Measurements from ENCODE around the gene METTL6.
"Not testable (repeated sequence)": the region's sequence is repeated elsewhere in the genome, so short reads cannot be mapped to it uniquely, and the experiment has no call there.

Gene METTL6

GRCh38 chr3:15465876-15466585, 38.7 kb upstream of the METTL6 start:
- Histone ChIP-seq H3K36me3 (ENCODE audit: insufficient read depth, insufficient read length, low read length) (no peaks in the 10 kb centered on the region), H3K4me1 (ENCODE audit: insufficient read depth, insufficient read length) (no peaks in the 10 kb centered on the region), H3K9ac (ENCODE audit: insufficient read length, low read depth) (no peak overlapping the region), H3K27me3 (ENCODE audit: insufficient read depth, insufficient read length) (no peaks in the 10 kb centered on the region), H3K9me3 (ENCODE audit: insufficient read depth, low read length) (no peaks in the 10 kb centered on the region), H3K4me3 (ENCODE audit: insufficient read length, low read depth) (no peak overlapping the region)
- no peak for TF ChIP-seq ZNF274 (IDR thresholded peaks at IDR 0.05; ENCODE audit: low read depth, low read length)
- TF ChIP-seq YY1 (IDR thresholded peaks at IDR 0.05; ENCODE audit: insufficient read depth, insufficient read length), result no peak
- no peak for TF ChIP-seq SUZ12 (IDR thresholded peaks at IDR 0.05; ENCODE audit: extremely low read depth, insufficient read depth, insufficient read length)
- no peak for DNase-seq (ENCODE audit: low read depth, low spot score)

- Histone ChIP-seq H3K36me3 (ENCODE audit: insufficient read depth, insufficient read length, low read length) (no peaks in the 10 kb centered on the region), H3K9ac (ENCODE audit: insufficient read length, low read depth) (no peak overlapping the region), H3K4me3 (ENCODE audit: insufficient read length, low read depth) (no peak overlapping the region), H3K27me3 (ENCODE audit: insufficient read depth, insufficient read length) (no peaks in the 10 kb centered on the region), H3K4me1 (ENCODE audit: insufficient read depth, insufficient read length) (peaks cover 4% of the 10 kb centered on the region), H3K9me3 (ENCODE audit: insufficient read depth, low read length) (no peaks in the 10 kb centered on the region)
- TF ChIP-seq SUZ12 (IDR thresholded peaks at IDR 0.05; ENCODE audit: extremely low read depth, insufficient read depth, insufficient read length), result no peak
- TF ChIP-seq ZNF274 (IDR thresholded peaks at IDR 0.05; ENCODE audit: low read depth, low read length), result no peak
- no peak for TF ChIP-seq YY1 (IDR thresholded peaks at IDR 0.05; ENCODE audit: insufficient read depth, insufficient read length)
- no peak for DNase-seq (ENCODE audit: low read depth, low spot score)
Observed at GRCh38 chr3:15462451-15462850, 35.1 kb upstream of the METTL6 start.

GRCh38 chr3:15460891-15461531, 33.7 kb upstream of the METTL6 start:
- Histone ChIP-seq H3K4me3 (ENCODE audit: insufficient read length, low read depth) (no peak overlapping the region), H3K36me3 (ENCODE audit: insufficient read depth, insufficient read length, low read length) (no peaks in the 10 kb centered on the region), H3K4me1 (ENCODE audit: insufficient read depth, insufficient read length) (peaks cover 4% of the 10 kb centered on the region), H3K27me3 (ENCODE audit: insufficient read depth, insufficient read length) (no peaks in the 10 kb centered on the region), H3K9me3 (ENCODE audit: insufficient read depth, low read length) (no peaks in the 10 kb centered on the region), H3K9ac (ENCODE audit: insufficient read length, low read depth) (no peak overlapping the region)
- TF ChIP-seq YY1 (IDR thresholded peaks at IDR 0.05; ENCODE audit: insufficient read depth, insufficient read length) (no peak), ZNF274 (IDR thresholded peaks at IDR 0.05; ENCODE audit: low read depth, low read length) (no peak), SUZ12 (IDR thresholded peaks at IDR 0.05; ENCODE audit: extremely low read depth, insufficient read depth, insufficient read length) (no peak)
- DNase-seq (ENCODE audit: low read depth, low spot score), result no peak

- H3K9me3 ChIP-seq (ENCODE audit: insufficient read depth, low read length), result no peaks in the 10 kb centered on the region
- H3K4me1 ChIP-seq (ENCODE audit: insufficient read depth, insufficient read length), result peaks cover 4% of the 10 kb centered on the region
- no peaks in the 10 kb centered on the region for H3K36me3 ChIP-seq (ENCODE audit: insufficient read depth, insufficient read length, low read length)
- H3K9ac ChIP-seq (ENCODE audit: insufficient read length, low read depth), result no peak overlapping the region
- DNase-seq (ENCODE audit: low read depth, low spot score), result no peak
- no peak for TF ChIP-seq ZNF274 (IDR thresholded peaks at IDR 0.05; ENCODE audit: low read depth, low read length)
- no peak for TF ChIP-seq YY1 (IDR thresholded peaks at IDR 0.05; ENCODE audit: insufficient read depth, insufficient read length)
- TF ChIP-seq SUZ12 (IDR thresholded peaks at IDR 0.05; ENCODE audit: extremely low read depth, insufficient read depth, insufficient read length), result no peak
- H3K27me3 ChIP-seq (ENCODE audit: insufficient read depth, insufficient read length), result no peaks in the 10 kb centered on the region
- no peak overlapping the region for H3K4me3 ChIP-seq (ENCODE audit: insufficient read length, low read depth)
Observed at GRCh38 chr3:15458212-15458780, 31.0 kb upstream of the METTL6 start.

- not testable (repeated sequence) for H3K4me1 ChIP-seq (ENCODE audit: insufficient read depth, insufficient read length); H3K4me3 ChIP-seq (ENCODE audit: insufficient read length, low read depth); H3K36me3 ChIP-seq (ENCODE audit: insufficient read depth, insufficient read length, low read length); H3K9ac ChIP-seq (ENCODE audit: insufficient read length, low read depth); DNase-seq (ENCODE audit: low read depth, low spot score); H3K9me3 ChIP-seq (ENCODE audit: insufficient read depth, low read length); H3K27me3 ChIP-seq (ENCODE audit: insufficient read depth, insufficient read length)
Observed at GRCh38 chr3:15456915-15457314, 29.6 kb upstream of the METTL6 start.

- Histone ChIP-seq H3K4me3 (ENCODE audit: insufficient read length, low read depth) (no peak overlapping the region), H3K4me1 (ENCODE audit: insufficient read depth, insufficient read length) (peaks cover 4% of the 10 kb centered on the region), H3K9me3 (ENCODE audit: insufficient read depth, low read length) (no peaks in the 10 kb centered on the region), H3K36me3 (ENCODE audit: insufficient read depth, insufficient read length, low read length) (no peaks in the 10 kb centered on the region), H3K9ac (ENCODE audit: insufficient read length, low read depth) (no peak overlapping the region), H3K27me3 (ENCODE audit: insufficient read depth, insufficient read length) (no peaks in the 10 kb centered on the region)
- no peak for DNase-seq (ENCODE audit: low read depth, low spot score)
- TF ChIP-seq SUZ12 (IDR thresholded peaks at IDR 0.05; ENCODE audit: extremely low read depth, insufficient read depth, insufficient read length), result no peak
- no peak for TF ChIP-seq YY1 (IDR thresholded peaks at IDR 0.05; ENCODE audit: insufficient read depth, insufficient read length)
- TF ChIP-seq ZNF274 (IDR thresholded peaks at IDR 0.05; ENCODE audit: low read depth, low read length), result no peak
Observed at GRCh38 chr3:15456321-15456720, 29.0 kb upstream of the METTL6 start.

GRCh38 chr3:15455756-15456155, 28.4 kb upstream of the METTL6 start:
- Histone ChIP-seq H3K4me3 (ENCODE audit: insufficient read length, low read depth) (no peak overlapping the region), H3K9me3 (ENCODE audit: insufficient read depth, low read length) (no peaks in the 10 kb centered on the region), H3K9ac (ENCODE audit: insufficient read length, low read depth) (no peak overlapping the region), H3K27me3 (ENCODE audit: insufficient read depth, insufficient read length) (no peaks in the 10 kb centered on the region), H3K36me3 (ENCODE audit: insufficient read depth, insufficient read length, low read length) (no peaks in the 10 kb centered on the region), H3K4me1 (ENCODE audit: insufficient read depth, insufficient read length) (peaks cover 4% of the 10 kb centered on the region)
- no peak for DNase-seq (ENCODE audit: low read depth, low spot score)
- TF ChIP-seq YY1 (IDR thresholded peaks at IDR 0.05; ENCODE audit: insufficient read depth, insufficient read length), result no peak
- no peak for TF ChIP-seq ZNF274 (IDR thresholded peaks at IDR 0.05; ENCODE audit: low read depth, low read length)
- no peak for TF ChIP-seq SUZ12 (IDR thresholded peaks at IDR 0.05; ENCODE audit: extremely low read depth, insufficient read depth, insufficient read length)

Data from NT2/D1 (cell line).